HepG2 (cell line): Measurements from ENCODE around the gene MYL6B. TPM values are rescaled to one million over a fixed set of nuclear protein-coding genes. Genes with fewer than 3 reads are reported as not detected.

Experiments
- ARHGAP35 ChIP-seq: sonication (generic); formaldehyde crosslinking; IDR thresholded peaks from 2 replicates; pipeline ENCODE4 v1.9.0; 2022; ENCODE audit warnings: mild to moderate bottlenecking, inconsistent platforms, moderate library complexity, missing genetic modification reagents, borderline replicate concordance
- E2F5 ChIP-seq: sonication (generic); formaldehyde crosslinking; conservative IDR thresholded peaks from 2 replicates; pipeline ENCODE4 v1.4.0; 2020; ENCODE audit warnings: missing genetic modification reagents
- ELF1 ChIP-seq: sonication (generic); formaldehyde crosslinking; IDR thresholded peaks from 2 replicates; pipeline ENCODE4 v1.4.0; 2020; ENCODE audit warnings: missing genetic modification reagents
- ETS1 ChIP-seq: sonication (generic); formaldehyde crosslinking; IDR thresholded peaks from 2 replicates; pipeline ENCODE4 v1.4.0; 2020; ENCODE audit warnings: missing genetic modification reagents
- HMG20B ChIP-seq: conservative IDR thresholded peaks from 2 replicates; pipeline ENCODE4 v1.6.1; 2016; ENCODE audit warnings: missing genetic modification reagents, missing compliant biosample characterization
- HNF4A ChIP-seq: sonication (generic); formaldehyde crosslinking; IDR thresholded peaks from 2 replicates; pipeline ENCODE4 v1.4.0; 2020; ENCODE audit warnings: missing genetic modification reagents
- KDM5A ChIP-seq: fragments of 200-600 bp; sonication (generic); IDR thresholded peaks from 2 replicates; pipeline ENCODE4 v1.7.0; 2018; ENCODE audit warnings: antibody characterized with exemption, mild to moderate bottlenecking, low read length, borderline replicate concordance
- NFIC ChIP-seq: IDR thresholded peaks from 2 replicates; pipeline ENCODE4 v1.6.1; 2012; ENCODE audit warnings: mild to moderate bottlenecking, low read length, inconsistent platforms
- RFX5 ChIP-seq: IDR thresholded peaks from 2 replicates; pipeline ENCODE4 v1.6.1; 2011; ENCODE audit warnings: low read depth, low read length, improper control_type of control experiment
- RXRA ChIP-seq: sonication (generic); formaldehyde crosslinking; IDR thresholded peaks from 2 replicates; pipeline ENCODE4 v1.5.1; 2020; ENCODE audit warnings: missing genetic modification reagents
- SMAD3 ChIP-seq: sonication (generic); formaldehyde crosslinking; IDR thresholded peaks from 2 replicates; pipeline ENCODE4 v1.4.0; 2020; ENCODE audit warnings: missing genetic modification reagents
- TBP ChIP-seq: sonication (generic); formaldehyde crosslinking; IDR thresholded peaks from 2 replicates; pipeline ENCODE4 v1.5.0; 2020; ENCODE audit warnings: missing genetic modification reagents
- TOE1 ChIP-seq: sonication (generic); formaldehyde crosslinking; IDR thresholded peaks from 2 replicates; pipeline ENCODE4 v1.4.0; 2020; ENCODE audit warnings: mild to moderate bottlenecking, missing genetic modification reagents
- ZNF260 ChIP-seq: sonication (generic); formaldehyde crosslinking; IDR thresholded peaks from 2 replicates; pipeline ENCODE4 v1.4.0; 2020; ENCODE audit warnings: missing genetic modification reagents, low read depth, mild to moderate bottlenecking, borderline replicate concordance
- ZNF441 ChIP-seq: sonication (generic); formaldehyde crosslinking; IDR thresholded peaks from 2 replicates; pipeline ENCODE4 v1.7.0; 2021; ENCODE audit warnings: missing genetic modification reagents, borderline replicate concordance
- ZNF558 ChIP-seq: sonication (generic); formaldehyde crosslinking; IDR thresholded peaks from 2 replicates; pipeline ENCODE4 v1.9.0; 2022; ENCODE audit warnings: mild to moderate bottlenecking, missing genetic modification reagents, borderline replicate concordance
- ZNF563 ChIP-seq: sonication (generic); formaldehyde crosslinking; IDR thresholded peaks from 2 replicates; pipeline ENCODE4 v1.8.0; 2022; ENCODE audit warnings: mild to moderate bottlenecking, moderate library complexity, missing genetic modification reagents
- ZNF598 ChIP-seq: sonication (generic); formaldehyde crosslinking; IDR thresholded peaks from 2 replicates; pipeline ENCODE4 v1.5.1; 2020; ENCODE audit warnings: mild to moderate bottlenecking, missing genetic modification reagents, borderline replicate concordance
- ZNF713 ChIP-seq: sonication (generic); formaldehyde crosslinking; IDR thresholded peaks from 2 replicates; pipeline ENCODE4 v1.4.0; 2020; ENCODE audit warnings: mild to moderate bottlenecking, missing genetic modification reagents
- ZNF746 ChIP-seq: sonication (generic); formaldehyde crosslinking; IDR thresholded peaks from 2 replicates; pipeline ENCODE4 v1.8.0; 2022; ENCODE audit warnings: mild to moderate bottlenecking, missing genetic modification reagents
- ZSCAN21 ChIP-seq: sonication (generic); formaldehyde crosslinking; IDR thresholded peaks from 2 replicates; pipeline ENCODE4 v1.8.0; 2022; ENCODE audit warnings: mild to moderate bottlenecking, missing genetic modification reagents, moderate library complexity, borderline replicate concordance
- polyA plus RNA-seq, 8 experiments: library from polyadenylated mRNA; depleted of rRNA in 3 of 8; stranded (reverse) in 7 of 8; unstranded in 1 of 8; fragments of >200 nt; fragmentation: Illumina TruSeq in 4 of 8; extraction: Trizol in 4 of 8; gene quantifications; 2 replicates each; pipeline versions ENCODE4 v1.2.1 to v1.2.3, GENCODE V29; 2011 to 2016; ENCODE audit warnings: low read depth in 4 of 8, missing spikeins in 1 of 8, mixed read lengths in 1 of 8; ENCODE audit not compliant: insufficient read depth in 1 of 8
- total RNA-seq, 5 experiments: library from RNA; depleted of rRNA; stranded (reverse); fragments of >200 nt; fragmentation: Illumina TruSeq; extraction: Trizol; gene quantifications; 2 replicates each; pipeline ENCODE4 v1.2.3, GENCODE V29; 2016; ENCODE audit warnings: low read depth in 1 of 5
- TF ChIP-seq, protein P1 (sequence below): sonication (generic); formaldehyde crosslinking; IDR thresholded peaks from 2 replicates; pipeline ENCODE4 v1.4.0; 2020; ENCODE audit warnings: missing genetic modification reagents, borderline replicate concordance
- TF ChIP-seq, protein P2 (sequence below): conservative IDR thresholded peaks from 2 replicates; pipeline ENCODE4 v1.6.1; 2018; ENCODE audit warnings: missing genetic modification reagents

MYL6B gene
- total and polyA plus RNA-seq, 2 of the 13 experiments (the other 11 are each of a cell fraction or from before 2014, with no cell fraction given) = 75.7 to 88.7 TPM

DNA sequence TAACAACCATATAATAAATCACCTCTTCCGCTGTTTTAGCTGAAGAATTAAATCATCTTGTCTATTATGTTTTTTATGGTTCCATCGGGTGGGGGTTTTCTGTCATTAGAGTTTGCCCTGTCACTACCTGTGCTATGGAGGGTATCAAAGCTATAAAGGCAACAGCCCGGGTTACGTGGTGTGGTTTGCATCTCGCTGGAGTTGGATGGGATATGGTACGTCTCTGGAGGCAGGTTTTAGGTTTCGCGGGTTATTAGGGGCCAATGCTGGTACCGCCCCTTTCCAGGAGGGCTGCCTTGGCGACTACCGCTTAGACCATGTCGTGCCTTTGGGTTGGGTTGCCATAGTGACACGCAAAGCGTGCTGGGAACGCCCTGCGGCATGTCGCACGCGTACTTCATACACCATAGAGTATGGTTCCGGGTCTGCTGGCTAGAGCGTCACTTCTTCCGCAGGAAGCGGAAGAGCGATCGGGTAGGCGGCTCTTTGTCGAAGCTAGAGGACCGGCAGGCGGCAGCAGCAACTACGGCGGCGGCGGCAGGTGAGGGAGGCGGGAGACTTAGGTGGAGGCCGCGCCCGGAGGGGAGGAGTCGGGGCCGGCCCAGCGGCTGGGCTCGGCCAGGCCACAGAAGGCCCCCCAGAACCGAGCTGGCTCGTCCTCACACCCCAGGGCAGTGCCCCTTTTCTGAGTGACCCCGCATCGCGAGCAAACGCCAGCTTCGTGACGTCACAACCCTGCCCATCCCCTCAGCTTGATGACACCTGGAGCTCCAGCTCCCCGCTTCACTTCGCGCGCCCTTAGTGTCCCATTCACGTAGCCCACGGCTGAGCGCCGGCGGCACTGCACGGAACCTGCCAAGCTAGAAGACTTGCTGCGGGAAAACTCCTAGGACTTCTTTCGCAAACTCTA lies 34.4 kb upstream of the MYL6B start, which contains the start of gene ZC3H10 (continued):
- TF ChIP-seq E2F5 (peak; percentile 18; the same call in 1 of the 2 replicates), ELF1 (CRISPR knock-in tag) (peak; percentile 99), ETS1 (CRISPR knock-in tag) (no peak), RXRA (CRISPR knock-in tag) (peak; percentile 87), SMAD3 (peak; percentile 88; the same call in 1 of the 2 replicates), ZNF746 (peak; percentile 90), ZNF563 (CRISPR knock-in tag) (peak; percentile 65; the same call in 1 of the 2 replicates), ZNF441 (CRISPR knock-in tag) (peak; percentile 68; the same call in 1 of the 2 replicates), TBP (CRISPR knock-in tag) (no peak), HMG20B (no peak), KDM5A (no peak), ARHGAP35 (CRISPR knock-in tag) (no peak), RFX5 (peak; percentile 59), ZNF260 (CRISPR knock-in tag) (no peak), NFIC (no peak), ZNF558 (CRISPR knock-in tag) (0 out of 2 replicates have a peak, but pooled peaks have one; percentile 56), ZSCAN21 (no peak; the same call in 1 of the 2 replicates), TOE1 (CRISPR knock-in tag) (peak; percentile 65; the same call in 1 of the 2 replicates), ZNF598 (CRISPR knock-in tag) (no peak), ZNF713 (CRISPR knock-in tag) (no peak), HNF4A (CRISPR knock-in tag) (0 out of 2 replicates have a peak, but pooled peaks have one; percentile 15)
- TF ChIP-seq, protein P1, sequence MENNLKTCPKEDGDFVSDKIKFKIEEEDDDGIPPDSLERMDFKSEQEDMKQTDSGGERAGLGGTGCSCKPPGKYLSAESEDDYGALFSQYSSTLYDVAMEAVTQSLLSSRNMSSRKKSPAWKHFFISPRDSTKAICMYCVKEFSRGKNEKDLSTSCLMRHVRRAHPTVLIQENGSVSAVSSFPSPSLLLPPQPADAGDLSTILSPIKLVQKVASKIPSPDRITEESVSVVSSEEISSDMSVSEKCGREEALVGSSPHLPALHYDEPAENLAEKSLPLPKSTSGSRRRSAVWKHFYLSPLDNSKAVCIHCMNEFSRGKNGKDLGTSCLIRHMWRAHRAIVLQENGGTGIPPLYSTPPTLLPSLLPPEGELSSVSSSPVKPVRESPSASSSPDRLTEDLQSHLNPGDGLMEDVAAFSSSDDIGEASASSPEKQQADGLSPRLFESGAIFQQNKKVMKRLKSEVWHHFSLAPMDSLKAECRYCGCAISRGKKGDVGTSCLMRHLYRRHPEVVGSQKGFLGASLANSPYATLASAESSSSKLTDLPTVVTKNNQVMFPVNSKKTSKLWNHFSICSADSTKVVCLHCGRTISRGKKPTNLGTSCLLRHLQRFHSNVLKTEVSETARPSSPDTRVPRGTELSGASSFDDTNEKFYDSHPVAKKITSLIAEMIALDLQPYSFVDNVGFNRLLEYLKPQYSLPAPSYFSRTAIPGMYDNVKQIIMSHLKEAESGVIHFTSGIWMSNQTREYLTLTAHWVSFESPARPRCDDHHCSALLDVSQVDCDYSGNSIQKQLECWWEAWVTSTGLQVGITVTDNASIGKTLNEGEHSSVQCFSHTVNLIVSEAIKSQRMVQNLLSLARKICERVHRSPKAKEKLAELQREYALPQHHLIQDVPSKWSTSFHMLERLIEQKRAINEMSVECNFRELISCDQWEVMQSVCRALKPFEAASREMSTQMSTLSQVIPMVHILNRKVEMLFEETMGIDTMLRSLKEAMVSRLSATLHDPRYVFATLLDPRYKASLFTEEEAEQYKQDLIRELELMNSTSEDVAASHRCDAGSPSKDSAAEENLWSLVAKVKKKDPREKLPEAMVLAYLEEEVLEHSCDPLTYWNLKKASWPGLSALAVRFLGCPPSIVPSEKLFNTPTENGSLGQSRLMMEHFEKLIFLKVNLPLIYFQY (CRISPR knock-in tag) = no peak
- TF ChIP-seq, protein P2, sequence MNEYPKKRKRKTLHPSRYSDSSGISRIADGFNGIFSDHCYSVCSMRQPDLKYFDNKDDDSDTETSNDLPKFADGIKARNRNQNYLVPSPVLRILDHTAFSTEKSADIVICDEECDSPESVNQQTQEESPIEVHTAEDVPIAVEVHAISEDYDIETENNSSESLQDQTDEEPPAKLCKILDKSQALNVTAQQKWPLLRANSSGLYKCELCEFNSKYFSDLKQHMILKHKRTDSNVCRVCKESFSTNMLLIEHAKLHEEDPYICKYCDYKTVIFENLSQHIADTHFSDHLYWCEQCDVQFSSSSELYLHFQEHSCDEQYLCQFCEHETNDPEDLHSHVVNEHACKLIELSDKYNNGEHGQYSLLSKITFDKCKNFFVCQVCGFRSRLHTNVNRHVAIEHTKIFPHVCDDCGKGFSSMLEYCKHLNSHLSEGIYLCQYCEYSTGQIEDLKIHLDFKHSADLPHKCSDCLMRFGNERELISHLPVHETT (CRISPR knock-in tag) = peak; percentile 98
